DOHH2 (cell line): ENCODE results near the gene KCNIP3.

Source experiments
- EZH2phosphoT487 ChIP-seq: fragments of 200-600 bp; sonication (generic); IDR thresholded peaks from 2 replicates; pipeline ENCODE4 v1.6.1; 2017; ENCODE audit warnings: borderline replicate concordance, mild to moderate bottlenecking, antibody characterized with exemption, low read length, moderate library complexity, mixed read lengths
- TF ChIP-seq, protein P1 (sequence below): fragments of 200-600 bp; sonication (generic); IDR thresholded peaks from one replicate; pipeline ENCODE4 v1.5.1; 2014; ENCODE audit warnings: antibody characterized with exemption, mild to moderate bottlenecking, low read depth, low read length; ENCODE audit not compliant: poor library complexity, severe bottlenecking

DNA sequence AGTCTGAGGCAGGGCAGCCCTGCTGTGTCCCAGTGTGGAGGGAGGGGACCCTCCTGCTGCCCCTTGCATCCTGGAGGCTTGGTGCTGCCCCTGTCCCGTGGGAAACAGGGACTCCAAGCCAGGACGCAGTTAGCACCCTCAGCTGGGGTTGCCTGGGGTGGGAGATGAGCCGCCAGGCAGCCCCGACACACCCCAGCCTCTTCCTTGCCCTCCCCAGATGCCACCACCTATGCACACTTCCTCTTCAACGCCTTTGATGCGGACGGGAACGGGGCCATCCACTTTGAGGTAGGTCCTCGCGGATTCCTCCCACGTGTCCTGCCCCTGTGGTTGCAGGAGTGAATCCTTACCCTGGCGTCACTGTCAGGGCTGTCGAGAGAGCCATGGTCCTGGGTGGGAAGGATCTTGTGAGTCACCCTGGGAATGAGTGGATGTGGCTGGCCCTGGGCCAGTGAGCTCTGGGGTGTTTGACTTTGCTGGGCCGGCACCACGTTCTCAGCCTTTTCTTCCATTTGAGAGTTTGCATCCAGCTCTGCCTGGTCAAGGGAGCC, 77.8 kb downstream of the KCNIP3 start:
- no peak for TF ChIP-seq EZH2phosphoT487
- TF ChIP-seq, protein P1, sequence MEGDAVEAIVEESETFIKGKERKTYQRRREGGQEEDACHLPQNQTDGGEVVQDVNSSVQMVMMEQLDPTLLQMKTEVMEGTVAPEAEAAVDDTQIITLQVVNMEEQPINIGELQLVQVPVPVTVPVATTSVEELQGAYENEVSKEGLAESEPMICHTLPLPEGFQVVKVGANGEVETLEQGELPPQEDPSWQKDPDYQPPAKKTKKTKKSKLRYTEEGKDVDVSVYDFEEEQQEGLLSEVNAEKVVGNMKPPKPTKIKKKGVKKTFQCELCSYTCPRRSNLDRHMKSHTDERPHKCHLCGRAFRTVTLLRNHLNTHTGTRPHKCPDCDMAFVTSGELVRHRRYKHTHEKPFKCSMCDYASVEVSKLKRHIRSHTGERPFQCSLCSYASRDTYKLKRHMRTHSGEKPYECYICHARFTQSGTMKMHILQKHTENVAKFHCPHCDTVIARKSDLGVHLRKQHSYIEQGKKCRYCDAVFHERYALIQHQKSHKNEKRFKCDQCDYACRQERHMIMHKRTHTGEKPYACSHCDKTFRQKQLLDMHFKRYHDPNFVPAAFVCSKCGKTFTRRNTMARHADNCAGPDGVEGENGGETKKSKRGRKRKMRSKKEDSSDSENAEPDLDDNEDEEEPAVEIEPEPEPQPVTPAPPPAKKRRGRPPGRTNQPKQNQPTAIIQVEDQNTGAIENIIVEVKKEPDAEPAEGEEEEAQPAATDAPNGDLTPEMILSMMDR = no peak
